GM20431 (cell line): ENCODE measurements around the gene DNAH5.

ENCODE experiments used
- in situ Hi-C: fragments of 300-500 bp; cut with MseI, MboI; formaldehyde crosslinking; loops from one replicate; pipeline ENCODE4 v1.15.0; 2020; ENCODE audit warnings: low sequenced_read_pairs; ENCODE audit not compliant: unreplicated experiment

The DNAH5 gene

GRCh38 chr5:13944560-13945199 is at the start of gene DNAH5:
TSS of gene DNAH5 (minus strand) at chr5:13944688. CDS start at chr5:13944438, 250 bp downstream.
- in situ Hi-C loops: no loop called here

DNA sequence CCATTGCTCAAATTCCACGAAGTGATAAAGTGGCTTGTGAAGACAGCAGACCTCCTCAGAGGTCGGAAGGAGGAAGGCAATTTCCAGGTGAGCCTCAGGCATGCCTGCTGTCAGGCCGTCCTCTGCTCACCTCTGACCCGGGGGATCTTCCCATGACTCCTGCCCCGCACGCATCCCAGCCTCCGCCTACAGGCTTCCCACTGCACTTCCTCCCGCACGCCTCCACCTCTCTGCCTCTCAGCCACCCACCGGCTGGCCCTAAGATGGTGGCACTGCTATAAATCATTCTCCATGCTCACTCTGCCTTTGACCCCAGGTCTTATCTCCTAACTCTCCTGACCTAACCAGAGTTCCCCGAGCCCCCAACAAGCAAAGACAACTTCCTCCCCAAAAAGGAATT is 49.4 kb upstream of the DNAH5 start:
- in situ Hi-C loops: loop anchor here (25.0 kb wide), 2 partner anchors 368 to 643 kb away; no protein-coding TSS in a partner anchor

DNA sequence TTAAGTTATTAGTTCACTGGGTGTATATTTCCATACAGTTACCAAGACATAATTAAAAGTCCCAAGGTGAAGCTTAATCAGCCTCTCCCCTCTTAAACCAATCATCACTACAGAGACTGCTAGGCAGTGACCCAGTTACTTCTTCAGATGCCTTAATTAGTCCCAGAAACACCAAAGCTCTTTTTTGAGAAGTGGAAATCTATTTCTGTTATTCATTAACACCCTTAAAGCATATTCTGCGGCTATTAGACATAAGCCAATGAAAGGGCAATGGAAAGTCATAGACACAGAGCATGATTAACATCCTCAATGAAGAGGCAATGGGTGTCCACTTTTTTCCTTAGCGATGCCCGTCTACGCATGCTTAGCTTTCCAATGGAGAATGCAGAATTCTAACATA is 48.3 kb upstream of the DNAH5 start:
- in situ Hi-C loops: loop anchor here (25.0 kb wide), 2 partner anchors 370 to 645 kb away; no protein-coding TSS in a partner anchor

DNA sequence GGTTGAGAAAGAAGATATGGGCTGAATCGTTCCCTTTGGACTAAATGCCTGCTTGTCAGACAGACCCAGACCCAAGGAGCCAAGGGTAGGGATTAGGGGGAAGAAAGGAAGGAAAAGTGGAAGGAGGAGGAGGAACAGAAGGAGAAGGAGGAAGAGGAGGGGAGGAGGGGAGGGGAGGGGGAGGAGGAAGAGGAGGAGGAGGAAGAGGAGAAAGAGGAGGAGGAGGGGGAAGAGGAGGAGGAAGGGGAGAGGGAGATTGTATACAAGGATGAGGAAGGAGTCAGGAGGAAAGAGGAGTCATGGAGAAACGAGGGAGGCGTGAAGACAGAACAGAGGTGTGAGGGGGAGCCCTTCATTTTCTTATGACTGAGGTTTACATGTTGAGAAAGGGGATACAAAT is 46.9 kb upstream of the DNAH5 start:
- in situ Hi-C loops: loop anchor here (25.0 kb wide), 2 partner anchors 371 to 646 kb away; no protein-coding TSS in a partner anchor

GRCh38 chr5:13990896-13991295 is 46.4 kb upstream of the DNAH5 start:
- in situ Hi-C loops: loop anchor here (25.0 kb wide), 2 partner anchors 371 to 646 kb away; no protein-coding TSS in a partner anchor

DNA sequence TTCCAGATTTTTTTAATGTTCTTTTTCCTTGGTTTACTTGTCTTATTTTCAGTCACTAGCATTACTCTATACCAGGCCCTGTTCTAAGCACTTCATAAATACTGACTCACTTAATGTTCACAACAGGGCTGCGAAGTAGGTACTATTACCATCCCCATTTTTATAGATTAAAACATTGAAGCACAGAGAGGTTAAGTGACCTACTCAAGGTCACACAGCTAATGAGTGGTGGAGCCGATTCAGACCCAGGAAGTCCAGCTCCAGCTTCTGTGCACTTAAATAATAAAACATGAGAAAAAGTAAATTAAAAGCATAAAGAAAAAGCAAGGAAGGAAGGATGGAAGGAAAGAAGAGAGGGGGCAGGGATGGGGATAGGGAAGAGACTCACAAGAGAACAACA is 45.3 kb upstream of the DNAH5 start:
- in situ Hi-C loops: loop anchor here (25.0 kb wide), 2 partner anchors 372 to 647 kb away; no protein-coding TSS in a partner anchor

DNA sequence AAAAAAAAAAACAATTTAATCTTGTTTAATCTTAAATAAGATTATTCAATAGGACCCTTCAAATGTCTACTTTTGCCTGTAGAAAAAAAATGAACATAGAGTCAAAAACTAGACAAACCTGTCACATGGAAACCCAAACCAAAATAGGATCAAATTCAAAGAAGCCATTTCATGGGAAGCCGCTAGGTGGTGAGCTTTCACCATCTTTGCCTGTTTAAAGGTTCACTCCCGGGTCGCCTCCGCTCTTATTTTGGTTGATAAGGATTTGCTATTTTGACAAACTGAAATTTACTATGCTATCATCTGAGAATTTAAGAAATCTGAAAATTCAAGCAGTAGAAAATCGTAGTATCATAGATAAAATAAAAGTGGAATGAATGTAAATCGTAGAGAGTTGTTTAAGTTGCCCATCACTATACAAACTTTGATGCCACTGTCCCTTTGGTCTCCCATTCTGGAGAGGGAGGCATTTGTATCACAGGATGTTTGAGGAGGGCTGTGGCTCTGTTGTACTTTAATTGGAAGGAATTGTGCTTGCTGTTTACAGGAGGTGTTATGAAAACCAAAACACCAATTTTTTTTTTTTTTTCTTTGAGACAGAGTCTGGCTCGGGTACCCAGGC is 43.5 kb upstream of the DNAH5 start:
- in situ Hi-C loops: loop anchor here (25.0 kb wide), 2 partner anchors 374 to 649 kb away; no protein-coding TSS in a partner anchor

DNA sequence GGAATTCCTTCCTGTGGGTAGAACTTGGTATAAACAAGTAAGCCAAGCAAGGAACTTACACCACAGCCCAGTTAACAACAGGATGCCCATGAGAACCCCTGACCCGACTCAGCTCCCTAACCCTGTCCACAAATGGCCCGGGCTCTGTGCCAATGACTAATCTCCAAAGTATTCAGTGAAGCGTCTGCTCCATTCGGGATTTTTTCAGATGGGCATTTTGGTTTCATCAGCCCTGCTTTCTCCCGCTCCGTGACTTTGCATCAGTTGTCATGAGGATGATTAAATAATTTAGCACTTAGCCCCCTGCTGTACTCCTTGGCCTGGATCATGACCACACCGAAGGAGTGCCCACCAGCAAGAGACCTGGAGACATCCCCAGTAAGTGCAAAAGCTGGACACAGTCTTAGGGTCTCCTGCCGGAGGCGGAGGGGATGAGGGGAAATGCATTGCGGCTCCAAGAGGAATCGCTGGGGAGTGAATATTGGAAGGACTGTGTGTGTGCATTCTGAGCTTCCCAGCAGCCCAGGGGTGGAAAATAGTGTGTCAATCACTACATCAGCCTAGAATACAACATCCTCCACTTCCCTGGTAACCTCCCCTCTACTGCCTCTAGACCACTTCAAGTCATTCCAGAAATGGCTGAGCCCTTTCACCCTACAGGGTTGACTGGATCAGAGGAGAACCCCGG is 41.4 kb upstream of the DNAH5 start:
- in situ Hi-C loops: loop anchor here (25.0 kb wide), 2 partner anchors 376 to 651 kb away; no protein-coding TSS in a partner anchor

GRCh38 chr5:13984888-13985287 is 40.4 kb upstream of the DNAH5 start:
- in situ Hi-C loops: loop anchor here (25.0 kb wide), 2 partner anchors 377 to 652 kb away; no protein-coding TSS in a partner anchor

DNA sequence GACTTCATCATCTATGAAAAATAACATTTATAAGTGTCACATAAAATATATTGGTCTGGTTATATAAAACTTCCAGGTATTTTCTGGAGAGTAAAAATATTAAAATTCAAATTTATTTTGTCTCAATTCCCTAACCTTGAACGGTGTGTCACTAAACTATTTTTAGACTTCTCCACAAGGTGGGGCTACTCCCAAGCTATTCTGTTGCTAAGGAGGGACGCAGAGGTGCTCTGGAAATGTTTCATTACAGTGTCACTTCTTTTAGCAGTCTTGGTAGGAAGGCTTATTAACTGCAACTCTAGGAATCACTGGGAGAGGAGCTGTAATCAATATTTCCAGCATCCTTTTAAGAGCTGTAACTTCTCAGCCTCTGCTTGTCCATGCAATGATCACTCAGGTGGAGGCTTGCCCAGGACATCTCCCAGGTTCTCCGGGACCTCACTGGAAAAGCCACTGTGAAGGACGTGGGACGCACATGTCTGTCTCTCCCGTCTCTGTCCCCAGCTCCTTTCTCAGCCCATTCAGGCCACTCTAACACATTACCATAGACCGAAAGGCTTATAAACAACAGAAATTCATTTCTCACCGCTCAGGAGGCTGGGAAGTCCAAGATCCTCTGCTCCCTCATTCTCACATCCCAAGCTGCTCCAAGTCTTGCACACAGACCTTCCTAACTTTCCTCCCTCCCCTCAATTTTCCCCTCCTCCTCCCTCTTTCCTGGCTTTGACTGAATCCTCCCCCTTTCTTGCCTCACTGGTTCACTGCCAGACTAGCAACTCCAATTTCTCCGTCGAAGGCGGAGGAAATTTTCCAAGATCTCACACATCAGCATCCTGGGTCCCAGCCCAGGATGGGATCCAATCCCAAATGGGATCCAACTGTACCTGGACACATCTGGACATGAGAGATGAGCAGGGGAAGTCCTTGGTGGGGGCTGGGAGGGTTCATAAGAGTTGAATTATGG is 32.7 kb upstream of the DNAH5 start:
- in situ Hi-C loops: loop anchor here (25.0 kb wide), 2 partner anchors 385 to 660 kb away; no protein-coding TSS in a partner anchor

- in situ Hi-C loops: loop anchor here (25.0 kb wide), 2 partner anchors 386 to 661 kb away; no protein-coding TSS in a partner anchor
Measured at GRCh38 chr5:13976223-13976622, 31.7 kb upstream of the DNAH5 start.

GRCh38 chr5:13975246-13975645 is 30.8 kb upstream of the DNAH5 start:
- in situ Hi-C loops: loop anchor here (25.0 kb wide), 2 partner anchors 387 to 662 kb away; no protein-coding TSS in a partner anchor

- in situ Hi-C loops: no loop called here
Measured at GRCh38 chr5:13973724-13974123, 29.2 kb upstream of the DNAH5 start.

DNA sequence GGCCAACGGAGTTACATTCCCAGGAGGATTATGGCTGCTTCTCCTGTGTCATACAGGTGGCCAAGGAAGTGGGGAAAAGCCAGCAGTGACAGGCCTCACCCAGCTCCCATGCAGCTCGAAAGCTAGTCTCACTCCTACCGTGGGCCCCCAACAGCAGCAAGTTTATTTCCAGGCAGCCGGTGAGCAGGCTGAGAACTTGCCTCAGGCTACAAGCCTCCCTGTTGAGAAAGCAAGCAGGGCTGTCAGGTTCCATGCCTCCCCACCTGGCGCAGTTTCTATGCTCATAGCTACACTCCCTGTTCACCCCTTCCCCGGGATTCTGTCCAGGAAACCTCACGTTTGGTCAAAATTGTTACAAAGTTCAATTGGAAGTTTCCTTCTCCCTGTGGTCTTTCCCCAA is 27.5 kb upstream of the DNAH5 start:
- in situ Hi-C loops: no loop called here

GRCh38 chr5:13957032-13957645 is 12.7 kb upstream of the DNAH5 start:
- in situ Hi-C loops: no loop called here

DNA sequence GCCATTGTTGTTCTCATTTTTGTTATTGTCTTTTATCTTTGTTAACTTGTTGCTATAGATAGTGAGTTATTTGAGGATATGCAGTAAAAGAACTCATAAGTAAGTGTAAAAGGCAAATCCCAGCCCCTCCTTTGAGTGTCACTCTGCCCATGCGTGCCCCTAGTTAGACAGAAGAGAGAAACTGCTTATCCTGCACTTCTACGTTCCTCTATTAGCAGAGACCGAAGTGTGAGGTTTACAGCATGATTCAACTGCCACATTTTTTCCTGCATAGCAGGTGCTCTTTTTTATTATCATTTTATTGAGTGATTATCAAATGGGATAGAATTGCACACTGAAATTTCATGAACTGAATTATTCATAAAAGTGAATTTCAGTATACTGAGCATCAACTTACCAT is 12.0 kb upstream of the DNAH5 start:
- in situ Hi-C loops: no loop called here

DNA sequence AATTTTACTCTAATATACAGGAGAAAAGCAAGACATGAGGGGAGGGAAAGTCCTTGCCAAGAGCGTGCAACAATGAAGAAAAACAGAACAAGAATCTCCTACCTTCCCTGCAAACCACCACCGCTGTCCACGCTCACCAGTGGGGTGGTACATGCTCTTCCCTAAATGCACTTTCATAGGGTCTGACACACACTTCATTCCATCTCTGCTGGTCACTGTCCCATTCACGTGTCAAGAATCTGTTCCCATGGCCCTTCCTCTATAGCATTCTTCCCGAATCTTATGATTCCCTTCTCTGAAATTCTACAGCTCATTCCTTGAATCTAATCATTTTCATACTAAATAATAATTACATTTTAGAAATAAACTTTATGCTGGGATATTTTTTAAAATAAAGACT is 11.4 kb upstream of the DNAH5 start:
- in situ Hi-C loops: no loop called here

DNA sequence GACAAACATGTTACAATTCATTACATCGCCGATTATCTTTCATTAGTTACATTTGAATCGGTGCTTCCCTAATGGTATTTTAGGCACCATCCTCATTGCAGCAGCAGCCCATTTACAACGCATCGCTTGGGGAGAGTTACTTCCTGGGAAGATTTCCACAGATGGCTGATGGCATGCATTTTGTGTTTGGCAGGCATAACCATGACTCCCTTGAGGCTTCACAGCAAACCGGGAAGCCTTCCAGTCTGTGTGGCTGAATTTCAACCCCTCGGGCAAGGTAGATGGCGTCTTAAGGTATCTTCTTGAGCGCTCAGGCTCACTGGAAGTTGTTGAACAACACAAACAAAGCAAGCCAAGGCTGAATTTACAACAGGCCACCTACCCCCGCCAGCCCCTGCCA is 1.6 kb upstream of the DNAH5 start:
- in situ Hi-C loops: no loop called here

DNA sequence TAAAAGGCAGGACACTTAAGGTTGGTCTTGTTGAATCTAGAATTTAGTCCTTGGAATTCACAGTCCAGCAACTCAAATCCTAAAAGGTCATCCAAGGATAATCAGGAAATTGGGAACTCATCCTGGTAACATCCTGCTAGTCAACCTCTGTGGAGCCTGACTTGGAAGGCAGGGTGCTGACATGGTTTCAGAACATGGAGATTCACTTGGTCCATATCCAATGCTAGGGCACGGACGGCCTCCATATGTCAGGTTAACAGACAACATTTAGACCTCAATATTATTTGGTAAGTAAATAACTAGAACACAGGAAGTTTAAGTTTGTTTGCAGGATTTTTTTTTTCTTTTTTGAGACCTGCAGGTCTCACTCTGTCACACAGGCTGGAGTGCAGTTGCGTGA is 783 bp upstream of the DNAH5 start:
- in situ Hi-C loops: no loop called here
